ENCODE results near the gene MED12L.

Gene MED12L

DNA sequence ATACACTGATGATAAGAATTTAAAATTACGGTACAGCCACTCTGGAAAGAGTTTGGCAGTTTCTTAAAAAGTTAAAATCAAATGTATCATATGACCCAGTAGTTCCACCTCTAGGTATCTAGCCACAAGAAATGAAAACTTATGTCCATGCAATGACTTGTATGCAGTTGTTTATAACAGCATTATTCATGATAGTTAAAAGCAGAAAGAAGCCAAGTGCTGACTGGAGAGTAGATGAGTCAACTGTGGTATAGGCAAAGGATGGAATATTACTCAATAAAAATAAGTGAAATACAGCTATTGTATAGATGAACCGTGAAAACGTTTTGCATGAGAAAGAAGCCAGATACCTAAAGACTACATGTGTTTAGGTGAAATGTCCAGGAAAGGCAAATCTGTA is 216.3 kb downstream of the MED12L start:
- DNase-seq = no peak

DNA sequence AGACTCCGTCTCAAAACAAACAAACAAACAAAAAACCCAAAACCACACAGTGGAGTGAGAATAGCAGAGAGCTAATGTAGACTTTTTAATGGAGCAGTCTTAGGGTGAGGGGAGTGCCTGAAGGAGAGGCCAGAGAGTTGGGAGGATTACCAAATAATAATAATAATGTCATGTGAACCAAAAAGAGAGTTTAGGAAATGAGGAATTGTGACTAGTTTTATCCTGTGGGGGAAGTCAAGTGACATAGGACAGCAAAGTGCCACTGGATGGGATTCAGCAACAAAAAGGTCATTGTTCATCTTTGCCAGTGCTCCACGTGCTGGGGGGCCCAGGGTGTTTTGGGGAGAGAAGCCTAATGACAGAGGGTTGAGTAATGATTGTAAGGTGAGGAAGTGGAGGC is 218.3 kb downstream of the MED12L start:
- no peak for DNase-seq

DNA sequence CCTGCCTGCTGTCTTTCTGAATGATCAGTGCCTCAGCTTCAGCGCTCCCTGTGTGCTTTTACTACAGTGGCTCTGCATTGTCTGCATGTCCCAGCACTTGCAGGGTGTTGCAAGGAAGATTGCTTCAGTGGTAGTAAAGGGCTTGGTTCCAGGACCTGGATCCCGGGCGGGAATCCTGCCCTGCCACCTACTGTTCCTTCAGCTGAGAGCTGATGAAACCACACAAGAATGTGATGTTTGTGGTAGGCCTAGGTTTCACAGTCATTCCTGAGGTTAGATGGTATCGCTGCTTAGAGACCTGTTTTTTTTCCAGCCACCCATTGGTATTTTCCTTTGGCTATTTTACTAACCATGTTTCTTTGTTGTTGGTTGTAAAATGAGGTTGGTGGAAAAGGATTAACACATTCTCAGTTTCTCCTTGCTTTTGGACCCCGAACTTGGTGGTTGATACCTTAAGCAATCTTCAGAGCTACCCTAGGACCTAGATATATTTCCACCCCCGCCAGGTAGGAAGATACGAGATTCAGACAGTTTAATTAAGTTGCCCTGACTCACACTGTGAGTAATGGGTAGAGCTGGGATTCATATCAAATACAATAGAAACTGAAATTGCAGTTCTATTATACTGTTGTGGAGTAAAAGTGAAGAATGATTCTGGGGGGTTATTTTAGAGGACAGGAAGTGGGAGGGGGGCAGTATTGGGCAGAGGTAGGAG is 219.8 kb downstream of the MED12L start:
- no peak for DNase-seq

- no peak for DNase-seq
Measured at GRCh38 chr3:151305775-151306151, 220.3 kb downstream of the MED12L start.

DNA sequence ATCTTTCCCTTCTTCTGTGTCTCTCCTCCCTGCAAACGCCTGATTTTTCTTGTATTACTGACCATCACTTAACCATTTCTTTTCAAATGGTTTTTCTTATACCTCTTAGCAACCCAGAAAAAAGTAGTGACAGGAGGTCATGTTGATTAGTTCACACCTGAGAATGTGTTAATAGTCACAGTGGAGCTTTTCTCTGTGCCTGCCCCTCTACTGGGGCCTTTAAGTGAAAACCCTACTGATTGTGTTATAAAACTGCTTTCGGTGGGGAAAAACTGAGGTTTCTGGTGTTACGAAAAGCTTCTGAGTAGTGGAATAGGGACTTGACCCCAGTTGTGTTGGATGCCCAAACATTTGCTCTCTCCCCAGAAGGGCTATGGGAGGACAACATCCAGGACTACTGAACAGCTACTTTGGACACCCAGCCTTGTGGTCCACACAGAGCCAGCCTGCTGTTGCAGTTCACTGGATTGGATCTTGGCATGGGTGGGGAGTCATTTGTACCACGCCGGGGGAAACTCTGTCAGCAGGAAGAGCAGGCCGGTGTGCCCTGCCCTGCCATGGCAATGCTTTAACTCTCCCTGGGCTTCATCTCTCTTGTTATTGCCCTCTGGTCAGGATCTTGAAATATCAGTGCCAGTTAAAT is 220.8 kb downstream of the MED12L start:
- DNase-seq = no peak

DNA sequence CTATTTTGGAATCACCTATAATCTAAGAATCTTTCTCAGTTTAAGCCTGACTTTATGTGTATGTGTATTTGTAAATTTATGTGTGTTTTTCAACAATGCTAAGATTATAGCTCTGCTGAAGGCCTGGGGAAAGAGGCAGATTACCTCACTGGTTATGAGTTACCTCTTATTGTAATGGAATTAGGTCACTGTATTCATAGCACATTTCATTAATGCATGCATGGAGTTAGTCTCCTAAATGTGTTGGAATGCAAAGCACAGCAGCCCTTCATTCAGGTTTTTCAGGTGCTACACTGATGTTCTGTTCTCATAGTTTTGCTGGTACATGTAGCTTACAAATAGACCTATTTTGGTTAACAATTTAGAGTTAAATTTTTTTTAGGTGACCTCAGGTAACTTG is 221.7 kb downstream of the MED12L start:
- DNase-seq = no peak

GRCh38 chr3:151307583-151308488 is 222.4 kb downstream of the MED12L start:
- no peak for DNase-seq

GRCh38 chr3:151309566-151309965 is 224.1 kb downstream of the MED12L start:
- no peak for DNase-seq

DNA sequence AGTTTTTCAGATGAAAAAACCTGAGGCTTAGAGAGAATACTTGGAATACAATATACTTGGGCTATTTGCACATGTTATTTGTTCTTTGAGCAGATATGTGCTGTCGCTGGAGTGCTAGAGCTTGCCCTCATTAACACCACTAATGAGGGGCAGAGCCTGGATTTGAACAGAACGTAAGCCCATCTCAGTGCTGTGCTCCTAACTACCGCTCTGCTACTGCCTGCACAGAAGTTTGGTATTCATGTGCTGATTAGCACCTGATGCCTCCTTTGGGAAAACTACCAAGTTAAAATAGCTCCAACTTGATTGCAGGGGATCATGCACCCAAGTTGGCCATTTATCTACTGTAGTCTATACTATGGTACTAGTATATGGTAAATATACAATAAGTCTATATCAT is 227.5 kb downstream of the MED12L start:
- no peak for DNase-seq

DNA sequence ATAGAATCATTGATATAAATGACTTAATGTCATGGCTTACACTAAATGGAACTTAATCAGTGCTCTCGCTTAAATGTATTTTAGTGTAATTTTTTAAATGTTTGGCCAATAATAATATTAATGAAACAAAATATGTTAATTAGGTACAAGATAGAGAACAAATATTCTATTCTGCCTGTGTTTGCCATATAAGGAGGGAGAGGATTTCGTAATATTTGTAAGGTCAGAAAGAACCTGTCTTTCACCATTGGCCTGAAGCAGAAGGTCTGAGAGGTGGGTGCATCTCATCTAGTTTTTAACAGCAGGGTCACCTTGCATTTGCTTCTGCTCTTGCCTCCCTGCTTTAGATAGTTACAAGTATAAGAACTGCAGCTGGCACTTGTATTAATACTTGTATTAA is 228.7 kb downstream of the MED12L start:
- no peak for DNase-seq

GRCh38 chr3:151314593-151314992 is 229.1 kb downstream of the MED12L start:
- no peak for DNase-seq

- no peak for DNase-seq
Measured at GRCh38 chr3:151315136-151315535, 229.7 kb downstream of the MED12L start.

- no peak for DNase-seq
Measured at GRCh38 chr3:151315846-151316245, 230.4 kb downstream of the MED12L start.

GRCh38 chr3:151316267-151316991 is 231.0 kb downstream of the MED12L start, which contains the start of gene GPR87:
Gene GPR87, minus strand, starts transcription at chr3:151316820. Its CDS starts 16,720 bp downstream, at chr3:151300100.
- DNase-seq = no peak

- no peak for DNase-seq
Measured at GRCh38 chr3:151318313-151318712, 232.8 kb downstream of the MED12L start.

GRCh38 chr3:151318991-151319390 is 233.5 kb downstream of the MED12L start:
- no peak for DNase-seq

DNA sequence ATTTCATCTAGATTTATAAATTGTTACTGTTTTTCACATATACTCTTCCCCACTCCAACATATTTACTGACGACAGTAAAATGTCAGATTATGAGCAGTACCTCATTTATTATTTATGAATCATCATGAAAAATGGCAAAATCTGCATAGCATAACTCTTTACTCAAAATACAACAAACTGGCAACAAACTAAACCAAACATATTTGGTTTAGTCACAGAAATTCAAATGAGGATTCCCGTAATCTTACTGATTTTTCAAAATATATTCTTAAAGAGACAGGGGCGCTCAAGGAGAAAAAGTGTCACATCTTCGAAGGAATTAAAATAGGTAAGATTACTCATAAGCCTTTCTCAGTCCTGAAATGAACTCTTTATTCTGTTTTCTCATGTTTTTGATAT is 234.2 kb downstream of the MED12L start:
- DNase-seq = no peak

GRCh38 chr3:151320131-151320530 is 234.7 kb downstream of the MED12L start:
- DNase-seq = no peak

DNA sequence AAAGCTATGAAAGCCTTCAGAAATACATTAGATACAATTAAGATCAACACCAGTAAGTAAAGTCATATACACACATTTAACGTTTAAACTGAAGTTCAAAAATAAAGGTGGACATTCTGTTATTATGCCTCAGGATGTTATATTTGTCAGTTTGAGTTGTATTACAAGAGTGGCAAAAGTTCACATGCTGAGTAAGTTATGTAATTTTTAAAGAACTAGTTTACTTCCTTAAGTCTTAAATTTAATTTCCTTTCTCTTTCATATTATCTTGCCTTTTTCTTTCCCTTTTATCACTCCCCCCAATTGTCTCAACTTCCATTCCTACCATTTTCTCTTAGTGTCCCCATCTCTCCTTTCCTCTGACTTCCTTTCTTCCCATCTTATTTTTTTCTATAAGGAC is 236.1 kb downstream of the MED12L start:
- no peak for DNase-seq

DNA sequence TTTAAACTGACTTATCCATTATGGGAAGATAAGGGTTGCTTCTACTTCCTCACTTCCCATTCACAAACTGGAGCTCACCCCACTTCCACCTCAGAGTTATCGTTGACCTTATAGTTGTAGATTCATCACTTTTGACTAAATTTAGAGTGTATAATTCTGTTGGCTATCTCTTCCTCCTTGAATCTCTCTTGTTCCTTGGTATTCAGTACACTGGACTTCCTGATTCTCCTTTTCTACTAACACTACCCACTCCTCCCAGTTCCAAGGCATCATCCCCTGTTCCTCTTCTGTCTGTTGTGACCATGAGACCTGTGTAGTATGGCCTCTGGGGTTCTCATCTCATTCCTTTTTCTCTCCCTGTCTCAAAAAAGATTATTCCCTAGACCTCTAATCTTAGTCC is 237.0 kb downstream of the MED12L start:
- DNase-seq = no peak

- no peak for DNase-seq
Measured at GRCh38 chr3:151327571-151328198, 242.2 kb downstream of the MED12L start.

- DNase-seq = no peak
Measured at GRCh38 chr3:151328298-151328995, 243.0 kb downstream of the MED12L start.
